Peyer's patch (tissue), 4 donors: ENCODE measurements around the gene TRAFD1.

ENCODE experiments used
- POLR2A ChIP-seq, 2 donors: fragments of 450-650 bp; IDR thresholded peaks; one replicate each; pipeline ENCODE4 v1.5.1; 2017; ENCODE audit warnings: antibody characterized with exemption in 2 of 2, mild to moderate bottlenecking in 2 of 2, moderate library complexity in 2 of 2
- TF ChIP-seq, protein P1 (sequence below), 6 experiments: fragments of 450-650 bp in 4 of 6; fragments of 200-600 bp in 2 of 6; sonication (generic) in 1 of 6; IDR thresholded peaks; one replicate each; pipeline ENCODE4 v1.5.1; 2017 to 2019; ENCODE audit warnings: antibody characterized with exemption in 6 of 6, mild to moderate bottlenecking in 3 of 6, moderate library complexity in 1 of 6

DNA sequence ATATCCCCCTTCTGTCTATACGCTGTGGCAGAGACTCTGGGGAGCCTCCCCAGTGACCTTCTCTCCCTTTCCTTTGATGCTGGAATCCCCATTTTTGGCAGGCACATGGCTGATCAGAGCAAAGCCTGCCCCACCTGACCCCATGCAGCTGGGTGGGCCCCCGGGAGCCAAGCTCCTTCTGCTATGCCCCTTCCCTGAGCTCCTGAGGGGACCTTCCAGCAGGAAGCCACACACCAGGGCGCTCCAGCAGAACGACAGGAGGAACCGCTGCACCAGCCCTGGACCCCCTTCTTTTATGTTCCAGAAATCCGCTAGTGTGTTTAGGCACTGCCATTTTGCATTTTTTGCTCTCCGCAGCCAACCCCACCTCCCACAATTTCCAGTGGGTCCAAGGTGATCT, 44.6 kb downstream of the TRAFD1 start:
- TF ChIP-seq, protein P1, sequence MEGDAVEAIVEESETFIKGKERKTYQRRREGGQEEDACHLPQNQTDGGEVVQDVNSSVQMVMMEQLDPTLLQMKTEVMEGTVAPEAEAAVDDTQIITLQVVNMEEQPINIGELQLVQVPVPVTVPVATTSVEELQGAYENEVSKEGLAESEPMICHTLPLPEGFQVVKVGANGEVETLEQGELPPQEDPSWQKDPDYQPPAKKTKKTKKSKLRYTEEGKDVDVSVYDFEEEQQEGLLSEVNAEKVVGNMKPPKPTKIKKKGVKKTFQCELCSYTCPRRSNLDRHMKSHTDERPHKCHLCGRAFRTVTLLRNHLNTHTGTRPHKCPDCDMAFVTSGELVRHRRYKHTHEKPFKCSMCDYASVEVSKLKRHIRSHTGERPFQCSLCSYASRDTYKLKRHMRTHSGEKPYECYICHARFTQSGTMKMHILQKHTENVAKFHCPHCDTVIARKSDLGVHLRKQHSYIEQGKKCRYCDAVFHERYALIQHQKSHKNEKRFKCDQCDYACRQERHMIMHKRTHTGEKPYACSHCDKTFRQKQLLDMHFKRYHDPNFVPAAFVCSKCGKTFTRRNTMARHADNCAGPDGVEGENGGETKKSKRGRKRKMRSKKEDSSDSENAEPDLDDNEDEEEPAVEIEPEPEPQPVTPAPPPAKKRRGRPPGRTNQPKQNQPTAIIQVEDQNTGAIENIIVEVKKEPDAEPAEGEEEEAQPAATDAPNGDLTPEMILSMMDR (IDR thresholded peaks at IDR 0.05) = no peak
- no peak for TF ChIP-seq POLR2A (IDR thresholded peaks at IDR 0.05)
